Erythroblast (primary cell): Measurements from ENCODE around the gene MICU2.

Experiments
- GATA1 ChIP-seq: IDR thresholded peaks from 2 replicates; pipeline ENCODE4 v1.6.1; 2011; ENCODE audit warnings: low read depth, mild to moderate bottlenecking, control low read depth, low read length, moderate library complexity
- POLR2A ChIP-seq: IDR thresholded peaks from 2 replicates; pipeline ENCODE4 v1.6.1; 2011; ENCODE audit warnings: mild to moderate bottlenecking, low read length

DNA sequence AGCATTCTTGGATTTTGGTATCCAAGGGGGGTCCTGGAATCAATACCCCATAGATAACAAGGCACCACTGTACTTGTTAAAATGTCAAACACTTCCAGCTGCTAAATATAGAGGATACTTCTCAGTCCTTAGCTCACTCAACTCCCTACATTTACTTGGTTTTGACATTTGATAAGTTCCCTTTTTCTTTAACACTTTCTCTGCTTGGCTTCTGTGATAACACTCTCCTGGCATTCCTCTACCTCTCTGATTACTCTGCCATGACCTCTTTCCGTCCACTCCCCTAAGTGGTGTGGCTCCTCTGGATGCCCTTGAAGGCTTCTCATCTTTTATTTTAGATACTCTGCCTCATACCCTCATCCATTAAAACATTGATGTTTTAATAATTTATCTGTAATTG is 65.2 kb downstream of the MICU2 start:
- no peak for TF ChIP-seq POLR2A
- no peak for TF ChIP-seq GATA1
